ENCODE data around the gene SLC34A1.
"Not testable (repeated sequence)": the region's sequence is repeated elsewhere in the genome, so short reads cannot be mapped to it uniquely, and the experiment has no call there.

SLC34A1 gene, protein sequence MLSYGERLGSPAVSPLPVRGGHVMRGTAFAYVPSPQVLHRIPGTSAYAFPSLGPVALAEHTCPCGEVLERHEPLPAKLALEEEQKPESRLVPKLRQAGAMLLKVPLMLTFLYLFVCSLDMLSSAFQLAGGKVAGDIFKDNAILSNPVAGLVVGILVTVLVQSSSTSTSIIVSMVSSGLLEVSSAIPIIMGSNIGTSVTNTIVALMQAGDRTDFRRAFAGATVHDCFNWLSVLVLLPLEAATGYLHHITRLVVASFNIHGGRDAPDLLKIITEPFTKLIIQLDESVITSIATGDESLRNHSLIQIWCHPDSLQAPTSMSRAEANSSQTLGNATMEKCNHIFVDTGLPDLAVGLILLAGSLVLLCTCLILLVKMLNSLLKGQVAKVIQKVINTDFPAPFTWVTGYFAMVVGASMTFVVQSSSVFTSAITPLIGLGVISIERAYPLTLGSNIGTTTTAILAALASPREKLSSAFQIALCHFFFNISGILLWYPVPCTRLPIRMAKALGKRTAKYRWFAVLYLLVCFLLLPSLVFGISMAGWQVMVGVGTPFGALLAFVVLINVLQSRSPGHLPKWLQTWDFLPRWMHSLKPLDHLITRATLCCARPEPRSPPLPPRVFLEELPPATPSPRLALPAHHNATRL

DNA sequence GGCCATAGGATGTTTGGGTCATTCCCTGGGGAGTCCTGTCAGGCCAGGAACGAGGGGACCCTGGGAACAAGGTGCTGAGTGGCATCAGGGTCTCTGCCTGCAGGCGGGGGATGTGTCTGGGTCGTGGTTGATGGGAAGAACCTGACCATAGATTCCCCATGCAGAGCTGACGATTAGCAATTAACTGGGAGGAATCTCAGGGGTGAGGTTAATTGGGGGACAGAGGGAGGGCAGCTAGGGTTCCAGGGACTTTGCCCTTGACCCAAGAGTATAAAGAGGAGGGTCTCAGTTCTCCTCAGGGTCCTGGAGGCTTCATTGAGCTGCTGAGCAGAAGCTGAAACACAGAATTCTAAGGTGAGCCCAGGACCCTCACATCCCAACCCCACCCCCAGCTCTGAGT, at the start of gene SLC34A1:
SLC34A1 (plus strand) TSS at position 301 of the 400 bp plus-strand sequence. CDS start 1,308 bp downstream, outside the sequence.
- no peak for DNase-seq (ENCODE audit: low read depth in 2 of 2)

DNA sequence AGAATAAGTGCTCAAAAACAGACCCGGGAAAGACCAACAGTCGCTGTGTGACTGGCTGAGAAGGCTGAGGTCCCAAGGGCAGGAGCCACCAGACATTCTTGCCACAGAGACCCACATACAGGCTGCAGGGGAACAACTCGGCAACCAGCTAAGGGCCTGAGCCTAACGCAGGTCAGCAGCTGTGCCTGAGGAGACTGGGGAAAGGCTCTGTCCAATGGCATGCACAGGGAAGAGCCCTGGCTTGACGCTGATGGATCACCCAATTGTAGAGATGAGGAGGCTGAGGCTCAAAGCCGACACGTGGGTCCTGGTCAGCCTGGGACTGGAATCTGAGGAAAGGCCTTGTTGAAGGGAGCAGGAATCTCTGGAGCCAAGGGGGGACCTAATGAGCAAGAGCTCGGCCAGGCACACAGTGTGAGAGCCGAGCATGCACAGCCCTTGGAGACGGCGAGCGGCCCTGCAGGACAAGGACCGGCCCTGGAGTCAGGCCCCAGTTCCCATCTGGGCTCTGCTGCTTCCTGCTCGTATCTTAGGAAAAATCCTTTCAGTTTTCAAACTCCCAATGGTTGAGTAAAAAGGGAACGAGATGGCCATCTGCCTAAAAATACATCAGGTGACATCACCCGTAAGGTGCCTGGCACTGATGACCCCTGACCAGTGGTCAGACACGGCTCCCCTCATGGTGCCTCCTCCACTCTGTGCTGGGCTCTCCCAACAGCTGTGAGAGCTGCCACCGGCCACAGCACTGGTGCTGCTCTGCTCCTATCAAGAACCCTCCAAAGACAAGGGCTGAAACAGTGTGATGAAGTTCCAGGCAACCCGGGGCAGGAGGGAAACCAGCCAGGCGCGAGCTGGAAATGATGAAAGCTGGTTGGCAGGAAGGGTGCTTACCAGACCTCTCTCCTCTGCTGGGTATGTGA, 49.2 kb upstream of the SLC34A1 start:
- DNase-seq (ENCODE audit: low read depth in 2 of 2) = no peak

DNA sequence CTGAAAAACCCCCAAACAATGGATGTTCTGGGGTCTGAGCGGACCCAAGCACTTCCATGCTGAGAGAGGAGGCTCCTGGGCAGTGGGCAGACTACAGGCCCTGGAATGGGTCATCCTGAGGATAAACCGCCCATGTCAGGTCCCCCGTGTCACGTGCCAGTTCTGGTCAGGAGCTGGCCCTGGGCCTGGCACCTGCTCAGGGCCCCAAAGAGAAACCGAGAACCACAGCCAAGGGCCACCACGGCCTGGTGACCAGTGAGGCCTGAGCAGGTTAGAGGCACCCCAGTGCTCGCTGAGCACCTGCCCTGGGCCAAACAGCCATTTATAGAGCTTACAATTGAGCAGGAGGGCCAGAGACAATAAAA, 48.6 kb upstream of the SLC34A1 start:
- DNase-seq (ENCODE audit: low read depth in 2 of 2) = no peak

DNA sequence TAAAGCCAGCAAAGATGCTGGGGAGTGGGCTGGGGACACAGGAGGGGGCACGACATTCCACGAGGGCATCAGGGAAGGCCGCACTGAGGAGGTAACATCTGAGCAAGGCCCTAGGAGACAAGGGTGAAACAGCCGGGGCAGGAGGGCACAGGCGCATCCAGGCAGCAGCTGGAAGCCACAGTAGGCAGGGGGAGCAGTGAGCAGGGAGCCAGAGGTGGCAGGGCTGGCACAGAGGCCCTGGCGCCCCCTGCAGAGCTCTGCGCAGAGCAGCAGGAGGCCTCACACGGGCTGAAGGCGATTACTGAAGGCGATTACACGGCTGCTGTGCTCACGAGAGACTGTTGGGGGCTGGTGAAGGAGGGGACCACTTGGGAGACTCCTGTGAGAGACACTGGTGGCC, 48.1 kb upstream of the SLC34A1 start:
- peak; percentile 30 to 32 for DNase-seq (ENCODE audit: low read depth in 2 of 2)

GRCh38 chr5:177336603-177337494, 47.4 kb upstream of the SLC34A1 start:
- DNase-seq (ENCODE audit: low read depth in 2 of 2) = no peak

DNA sequence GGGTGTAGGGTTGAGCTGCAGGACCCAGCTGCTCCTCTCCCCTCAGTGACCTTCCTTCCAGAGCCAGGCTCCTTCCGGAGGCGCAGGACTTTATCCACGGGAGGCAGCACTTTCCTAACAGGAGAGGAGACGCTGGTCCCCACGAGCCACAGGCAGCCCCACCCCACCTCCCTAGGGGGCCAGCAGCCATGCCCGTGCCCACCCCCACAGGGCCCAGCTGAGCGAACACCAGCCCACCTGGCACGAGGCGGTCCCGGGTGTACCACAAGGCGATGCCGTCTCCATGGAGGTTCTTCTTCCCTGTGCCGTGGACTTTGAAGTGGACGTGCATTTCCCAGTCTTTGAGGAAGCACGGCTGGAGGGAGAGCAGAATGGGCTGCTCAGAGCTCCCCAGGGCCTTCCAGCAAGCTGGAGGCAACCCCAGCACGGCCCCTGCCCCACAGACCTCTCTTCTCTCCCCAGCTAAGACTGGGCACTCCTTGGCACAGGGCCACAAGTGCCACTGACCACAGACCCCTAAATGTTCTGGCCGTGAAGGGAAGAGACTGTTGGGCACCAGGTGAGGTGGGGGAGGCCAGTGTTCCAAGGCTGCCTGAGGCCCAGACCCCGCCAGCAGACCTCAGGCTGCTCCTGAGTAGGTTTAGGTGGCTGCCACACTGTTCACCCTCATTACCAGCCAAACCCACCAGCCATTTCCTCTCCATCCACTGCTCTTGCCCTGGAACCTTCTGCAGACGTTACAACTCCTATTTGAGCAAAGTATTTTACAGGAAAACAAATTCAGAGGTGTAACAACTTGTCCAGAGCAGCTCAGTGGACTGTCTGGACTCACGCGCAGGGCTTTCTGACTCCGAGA, 45.8 kb upstream of the SLC34A1 start:
- DNase-seq (ENCODE audit: low read depth in 2 of 2) = no peak

DNA sequence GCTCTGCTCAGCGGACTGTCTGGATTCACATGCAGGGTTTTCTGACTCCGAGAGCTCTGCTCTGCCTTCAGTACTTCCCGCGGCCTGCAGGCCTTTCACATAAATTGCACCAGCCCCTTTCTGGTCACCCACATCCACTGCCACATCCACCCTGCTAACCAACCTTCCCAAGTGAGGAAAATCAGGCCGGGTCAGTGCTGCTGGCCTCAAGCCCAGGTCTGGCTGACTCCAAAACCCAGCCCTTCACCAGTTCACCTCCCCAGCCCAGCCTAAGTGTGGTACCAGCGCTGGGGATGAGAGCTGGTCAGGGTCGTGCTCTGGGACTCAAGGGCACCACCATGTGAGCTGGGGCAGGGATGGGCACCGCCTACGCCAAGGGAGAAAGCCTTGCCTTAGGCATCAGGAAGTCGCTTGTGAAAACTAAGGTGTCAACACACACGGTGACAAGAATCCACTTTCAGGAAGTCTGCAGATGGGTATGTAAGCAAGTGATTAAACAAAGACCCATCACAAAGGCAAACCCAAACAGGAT, 45.1 kb upstream of the SLC34A1 start:
- DNase-seq (ENCODE audit: low read depth in 2 of 2) = no peak

DNA sequence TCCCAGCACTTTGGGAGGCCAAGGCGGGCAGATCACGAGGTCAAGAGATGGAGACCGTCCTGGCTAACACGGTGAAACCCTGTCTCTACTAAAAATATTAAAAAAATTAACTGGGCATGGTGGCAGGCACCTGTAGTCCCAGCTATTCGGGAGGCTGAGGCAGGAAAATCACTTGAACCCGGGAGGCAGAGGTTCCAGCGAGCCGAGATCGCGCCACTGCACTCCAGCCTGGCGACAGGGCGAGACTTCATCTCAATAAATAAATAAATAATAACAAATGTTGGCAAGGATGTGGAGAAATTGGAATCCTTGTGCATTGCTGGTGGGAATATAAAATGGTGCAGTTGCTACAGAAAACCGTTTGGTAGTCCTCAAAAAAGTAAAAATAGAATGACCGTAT, 41.2 kb upstream of the SLC34A1 start:
- not testable (repeated sequence) for DNase-seq (ENCODE audit: low read depth in 2 of 2)

DNA sequence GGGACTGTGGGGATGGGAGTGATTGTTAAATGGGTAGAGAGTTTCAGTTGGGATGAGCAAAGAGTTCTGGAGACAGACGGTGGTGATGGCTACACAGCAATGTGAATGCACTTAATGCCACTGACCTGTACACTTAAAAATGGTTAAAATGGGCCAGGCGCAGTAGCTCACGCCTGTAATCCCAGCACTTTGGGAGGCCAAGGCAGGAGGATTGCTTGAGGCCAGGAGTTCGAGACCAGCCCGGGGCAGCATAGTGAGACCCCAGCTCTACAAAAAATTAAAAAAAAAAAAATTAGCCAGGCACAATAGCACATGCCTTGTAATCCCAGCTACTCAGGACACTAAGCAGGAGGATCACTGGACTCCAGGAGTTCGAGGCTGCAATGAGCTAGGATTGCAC, 40.5 kb upstream of the SLC34A1 start:
- DNase-seq (ENCODE audit: low read depth in 2 of 2) = no peak

GRCh38 chr5:177344891-177345290, 39.3 kb upstream of the SLC34A1 start:
- DNase-seq (ENCODE audit: low read depth in 2 of 2) = no peak

- DNase-seq (ENCODE audit: low read depth in 2 of 2) = no peak
Observed at GRCh38 chr5:177346820-177347219, 37.4 kb upstream of the SLC34A1 start.

DNA sequence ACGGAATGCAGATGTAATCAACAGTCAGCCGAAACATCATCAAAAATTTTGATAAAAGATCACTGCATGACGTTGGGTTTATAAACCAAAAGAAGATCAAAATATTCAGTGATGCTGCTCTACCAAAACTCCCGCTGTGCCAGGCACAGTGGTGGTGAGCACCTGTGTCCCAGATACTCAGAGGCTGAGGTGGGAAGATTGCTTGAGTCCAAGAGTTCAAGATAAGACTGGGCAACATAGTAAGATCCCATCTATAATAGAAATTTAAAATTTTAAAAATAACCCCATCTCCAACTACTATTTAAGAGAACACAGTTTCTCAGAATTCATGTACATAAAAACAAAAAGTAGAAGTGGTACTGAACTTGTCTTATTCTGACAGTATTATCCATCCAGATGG, 36.5 kb upstream of the SLC34A1 start:
- DNase-seq (ENCODE audit: low read depth in 2 of 2) = no peak

GRCh38 chr5:177349362-177349647, 34.9 kb upstream of the SLC34A1 start:
- no peak for DNase-seq (ENCODE audit: low read depth in 2 of 2)

DNA sequence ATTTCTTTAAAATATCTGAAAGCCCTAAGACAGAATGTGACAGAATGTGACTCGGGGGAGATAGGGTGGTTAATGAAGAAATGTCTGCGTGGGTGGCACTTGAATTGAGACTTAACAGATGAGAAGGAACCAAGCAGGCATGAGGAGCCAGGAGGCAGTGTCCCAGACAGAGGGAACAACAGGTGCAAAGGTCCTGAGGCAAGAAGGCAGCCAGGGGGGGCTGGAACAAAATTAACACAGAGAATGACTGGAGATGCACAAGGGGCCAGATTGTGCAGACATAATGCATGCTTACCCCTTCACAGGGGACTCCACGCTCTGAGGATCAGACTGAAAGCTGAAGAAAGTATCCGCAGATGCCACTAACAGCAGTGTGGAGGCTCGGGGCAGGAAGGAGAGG, 34.5 kb upstream of the SLC34A1 start:
- DNase-seq (ENCODE audit: low read depth in 2 of 2) = no peak

DNA sequence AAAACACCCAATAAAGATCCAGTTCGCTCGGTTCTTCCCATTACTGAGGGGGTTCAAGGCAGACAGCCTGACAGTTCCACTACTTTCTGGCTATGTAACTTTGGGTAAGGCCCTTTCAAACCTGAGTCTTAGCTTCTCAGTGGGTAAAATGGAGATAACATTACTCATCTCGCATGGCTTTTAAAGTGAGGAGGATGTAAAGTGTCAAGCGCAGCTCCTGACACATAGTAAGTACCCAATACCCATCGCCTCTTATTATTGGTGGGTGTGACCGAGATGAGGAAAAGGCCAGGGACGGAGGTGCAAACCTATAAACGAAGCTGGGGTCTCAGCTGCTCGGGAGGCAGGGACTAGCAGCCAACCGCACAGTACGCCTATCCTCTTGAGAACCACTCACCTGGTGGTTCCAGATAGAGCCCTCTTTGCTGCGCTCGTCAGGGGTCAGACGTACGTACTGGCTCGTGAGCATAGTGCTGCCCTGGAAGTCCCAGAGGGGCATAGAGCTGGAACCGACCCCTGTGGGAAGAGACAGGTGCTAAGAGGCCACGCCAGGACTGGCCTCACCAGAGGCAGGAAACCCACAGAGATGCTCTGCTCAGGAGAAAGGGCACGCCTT, 33.4 kb upstream of the SLC34A1 start:
- no peak for DNase-seq (ENCODE audit: low read depth in 2 of 2)

DNA sequence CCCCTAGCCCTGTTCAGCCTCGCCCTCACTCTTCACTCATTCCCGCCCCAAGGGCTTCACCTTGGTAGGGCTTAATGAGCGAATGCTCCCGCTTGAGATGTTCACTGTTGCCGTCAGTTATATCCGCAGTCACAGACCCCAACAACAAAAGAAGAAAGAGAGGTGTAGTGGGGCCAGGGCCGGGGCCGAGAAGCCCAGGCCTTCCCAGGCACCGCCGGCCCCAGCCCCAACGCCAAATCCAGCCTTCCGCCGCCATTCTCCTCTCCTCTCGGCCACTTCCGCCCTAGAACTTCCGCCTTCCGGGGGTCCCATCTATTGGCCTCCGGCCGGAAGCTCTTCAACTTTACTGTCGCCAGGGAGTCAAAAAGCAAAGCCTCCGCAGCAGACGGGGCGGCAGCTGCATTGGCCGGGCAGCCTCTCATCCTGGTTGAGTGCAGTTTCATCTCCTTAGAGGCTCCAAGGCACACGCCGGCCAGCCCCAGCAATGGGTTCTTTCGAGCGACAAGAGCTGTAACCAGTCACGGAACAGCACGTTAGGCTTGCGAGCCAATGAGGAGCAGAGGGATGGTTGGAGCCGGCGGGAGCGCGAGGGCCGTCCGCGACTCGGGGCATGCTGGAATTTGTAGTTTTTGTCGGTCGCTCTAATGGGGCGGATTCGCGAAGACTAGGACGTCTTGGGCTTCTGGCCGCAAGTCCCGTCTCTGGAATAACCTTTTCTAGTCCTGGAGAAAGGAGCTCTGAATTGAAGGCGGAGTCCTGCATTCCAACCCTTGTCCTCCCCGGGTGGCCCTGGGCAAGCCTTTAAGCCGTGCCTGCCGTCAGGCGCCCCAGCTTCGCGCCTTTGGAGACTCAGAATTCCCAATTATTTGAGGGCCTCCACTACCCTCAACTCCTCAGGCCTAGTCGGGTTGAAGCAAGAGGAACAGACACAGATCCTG, 32.6 kb upstream of the SLC34A1 start, which contains the start of gene LMAN2:
LMAN2 (minus strand) TSS at position 277 of the 938 bp plus-strand sequence; CDS start at position 256, 21 bp downstream.
- peak; percentile 81 to 89 for DNase-seq (ENCODE audit: low read depth in 2 of 2)

- DNase-seq (ENCODE audit: low read depth in 2 of 2) = no peak
Observed at GRCh38 chr5:177353093-177353492, 31.1 kb upstream of the SLC34A1 start.

DNA sequence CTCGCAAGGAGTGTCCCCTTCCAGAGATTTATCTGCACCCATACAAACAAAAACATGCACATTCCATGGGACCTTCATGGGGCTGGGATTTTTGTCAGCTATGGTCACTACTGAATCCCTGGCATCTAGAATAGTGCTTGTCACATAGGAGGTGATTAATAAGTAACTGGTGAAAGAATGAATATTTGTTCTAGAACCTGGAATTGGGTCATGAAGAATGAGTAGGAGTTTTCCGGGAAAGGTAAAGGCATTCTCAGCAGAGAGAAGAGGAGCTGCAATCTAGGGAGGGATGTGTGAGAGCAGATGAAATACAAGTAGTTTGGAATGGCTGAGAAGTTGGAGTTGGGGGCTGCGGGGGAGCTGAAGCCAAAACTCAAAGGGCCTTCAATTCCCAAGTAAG, 30.0 kb upstream of the SLC34A1 start:
- DNase-seq (ENCODE audit: low read depth in 2 of 2) = no peak

GRCh38 chr5:177354711-177355110, 29.5 kb upstream of the SLC34A1 start:
- DNase-seq (ENCODE audit: low read depth in 2 of 2) = no peak

Measured in stimulated activated CD4-positive, alpha-beta T cell treated with anti-CD3 and anti-CD28 coated beads, Interleukin-4, amount 100 ng/mL, for 48 hours (primary cell).